PC-3 (cell line): Measurements from ENCODE around the gene ZNF423. TPM values are rescaled to one million over a fixed set of nuclear protein-coding genes. Genes with fewer than 3 reads are reported as not detected.

Source experiments
- ATAC-seq: fragments of 200-7000 bp; cut with Tn5 transposase; 2 replicates; pipeline ENCODE4 v1.9.1; 2020; ENCODE audit warnings: mild to moderate bottlenecking, moderate library complexity
- BruUV-seq: library from RNA; stranded (reverse); fragments of 400-500 nt; replicated peaks from 2 replicates; lab custom pipeline; 2021; lab: Mats Ljungman, UMichigan
- CTCF ChIA-PET: fragments of 300-600 bp; sonication (Branson Sonifier 250); formaldehyde crosslinking; loops from one replicate; lab custom pipeline; 2022; ENCODE audit warnings: antibody characterized with exemption; lab: Charles Lee
- POLR2A ChIA-PET: fragments of 300-600 bp; sonication (Branson Sonifier 250); formaldehyde crosslinking; loops from one replicate; lab custom pipeline; 2022; ENCODE audit warnings: antibody characterized with exemption; ENCODE audit not compliant: unreplicated experiment; lab: Charles Lee
- DNase-seq: peaks from one replicate; pipeline ENCODE4 v3.0.0-alpha.2; 2015
- H2AFZ ChIP-seq: fragments of 300-600 bp; sonication (generic); 2 replicates; pipeline ENCODE4 v1.6.0; 2016; ENCODE audit warnings: antibody characterized with exemption, low read length
- H3F3A ChIP-seq: fragments of 300-600 bp; sonication (generic); one replicate; pipeline ENCODE4 v1.6.0; 2017; ENCODE audit warnings: antibody characterized with exemption, low read length, control low read depth, mild to moderate bottlenecking; ENCODE audit not compliant: unreplicated experiment
- H3K27ac ChIP-seq: fragments of 300-600 bp; sonication (generic); 2 replicates; pipeline ENCODE4 v1.5.1; 2016; ENCODE audit warnings: mild to moderate bottlenecking, low read length
- H3K27me3 ChIP-seq: fragments of 300-600 bp; sonication (generic); 2 replicates; pipeline ENCODE4 v1.6.1; 2016; ENCODE audit warnings: low read length, mixed read lengths
- H3K36me3 ChIP-seq: fragments of 300-600 bp; sonication (generic); 2 replicates; pipeline ENCODE4 v1.6.1; 2016; ENCODE audit warnings: low read depth, mixed run types, low read length, mixed read lengths
- H3K4me1 ChIP-seq: fragments of 300-600 bp; sonication (generic); 2 replicates; pipeline ENCODE4 v1.5.1; 2016; ENCODE audit warnings: low read length; ENCODE audit not compliant: insufficient read depth
- H3K4me2 ChIP-seq: fragments of 300-600 bp; sonication (generic); 2 replicates; pipeline ENCODE4 v1.6.0; 2016; ENCODE audit warnings: low read length
- H3K4me3 ChIP-seq: fragments of 300-600 bp; sonication (generic); 2 replicates; pipeline ENCODE4 v1.5.1; 2016; ENCODE audit warnings: mild to moderate bottlenecking, low read length, mixed read lengths
- H3K79me2 ChIP-seq: fragments of 300-600 bp; sonication (generic); 2 replicates; pipeline ENCODE4 v1.6.1; 2017; ENCODE audit warnings: low read length, mixed read lengths
- H3K9ac ChIP-seq: fragments of 300-600 bp; sonication (generic); 2 replicates; pipeline ENCODE4 v1.6.0; 2016; ENCODE audit warnings: mild to moderate bottlenecking, low read length
- H3K9me2 ChIP-seq: fragments of 300-600 bp; sonication (generic); replicated peaks from 2 replicates; pipeline ENCODE4 v1.6.1; 2016; ENCODE audit warnings: mixed run types, low read length, mixed read lengths
- H3K9me3 ChIP-seq: fragments of 300-600 bp; sonication (generic); 2 replicates; pipeline ENCODE4 v1.6.1; 2016; ENCODE audit warnings: low read length, mixed read lengths
- H4K20me1 ChIP-seq: fragments of 300-600 bp; sonication (generic); 2 replicates; pipeline ENCODE4 v1.6.1; 2016; ENCODE audit warnings: low read length, mixed read lengths
- EZH2 ChIP-seq: fragments of 300-600 bp; sonication (generic); IDR thresholded peaks from one replicate; pipeline ENCODE4 v1.6.1; 2017; ENCODE audit warnings: antibody characterized with exemption, mild to moderate bottlenecking, low read length; ENCODE audit not compliant: unreplicated experiment
- EZH2phosphoT487 ChIP-seq: fragments of 300-600 bp; sonication (generic); IDR thresholded peaks from 2 replicates; pipeline ENCODE4 v1.6.1; 2018; ENCODE audit warnings: mild to moderate bottlenecking, antibody characterized with exemption, low read length, borderline replicate concordance
- intact Hi-C: fragments of 100-400 bp; cut with micrococcal nuclease; formaldehyde crosslinking; loops from 2 replicates; pipeline ENCODE4 v1.9.0; 2023
- total RNA-seq: library from RNA; depleted of rRNA; stranded (reverse); fragments of >200 nt; gene quantifications from 2 replicates; pipeline ENCODE4 v1.2.3, GENCODE V29; 2014
- TF ChIP-seq, protein P1 (sequence below): fragments of 300-600 bp; sonication (generic); conservative IDR thresholded peaks from 2 replicates; pipeline ENCODE4 v1.5.1; 2017; ENCODE audit warnings: antibody characterized with exemption, low read depth, mild to moderate bottlenecking, low read length

Gene ZNF423
- total RNA-seq, 1 experiment from 2014 or later, result not detected

DNA sequence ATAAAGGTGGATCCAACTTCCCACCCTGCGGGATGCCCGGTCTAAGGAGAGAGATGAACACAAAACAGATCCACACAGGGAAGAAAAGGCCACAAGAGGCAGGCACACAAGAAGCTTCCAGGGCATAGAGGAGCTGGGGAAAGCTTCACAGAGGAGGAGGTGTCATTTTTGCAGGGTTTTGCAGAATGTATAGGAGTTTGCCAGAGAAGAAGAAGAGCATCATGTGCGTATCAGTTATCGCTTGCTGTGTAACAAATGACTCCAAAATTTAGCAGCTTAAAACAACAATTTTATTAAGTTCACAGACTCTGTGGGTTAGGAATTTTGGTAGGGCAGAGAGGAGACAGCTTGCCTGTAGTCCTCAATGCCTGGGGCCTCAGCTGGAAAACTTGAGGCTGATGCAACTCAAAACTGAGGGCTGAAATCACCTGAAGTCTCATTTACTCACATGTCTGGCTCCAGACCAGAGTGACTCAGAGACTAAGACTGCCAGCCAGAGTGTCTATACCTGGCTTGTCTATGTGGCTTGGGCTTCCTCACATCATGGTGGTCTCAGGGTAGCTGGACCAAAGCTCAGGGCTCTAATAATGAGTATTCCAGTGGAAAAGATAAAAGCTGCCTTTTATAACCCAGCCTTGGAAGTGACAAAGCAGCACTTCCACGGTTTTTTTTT, 33.9 kb upstream of the ZNF423 start:
- Histone ChIP-seq H3K36me3 (no peaks in the 10 kb centered on the region), H3K4me1 (no peaks in the 10 kb centered on the region), H3K27ac (no peak overlapping the region), H3K9me2 (no peaks in the 10 kb centered on the region), H3K9me3 (no peaks in the 10 kb centered on the region), H3K27me3 (peaks cover 16% of the 10 kb centered on the region; the same call in 1 of the 2 replicates), H3K9ac (no peak overlapping the region), H3K4me2 (no peak overlapping the region), H4K20me1 (no peaks in the 10 kb centered on the region), H3K79me2 (no peaks in the 10 kb centered on the region), H3F3A (no peaks in the 10 kb centered on the region), H3K4me3 (no peak overlapping the region), H2AFZ (no peak overlapping the region)
- TF ChIP-seq EZH2 (no peak), EZH2phosphoT487 (no peak)
- TF ChIP-seq, protein P1, sequence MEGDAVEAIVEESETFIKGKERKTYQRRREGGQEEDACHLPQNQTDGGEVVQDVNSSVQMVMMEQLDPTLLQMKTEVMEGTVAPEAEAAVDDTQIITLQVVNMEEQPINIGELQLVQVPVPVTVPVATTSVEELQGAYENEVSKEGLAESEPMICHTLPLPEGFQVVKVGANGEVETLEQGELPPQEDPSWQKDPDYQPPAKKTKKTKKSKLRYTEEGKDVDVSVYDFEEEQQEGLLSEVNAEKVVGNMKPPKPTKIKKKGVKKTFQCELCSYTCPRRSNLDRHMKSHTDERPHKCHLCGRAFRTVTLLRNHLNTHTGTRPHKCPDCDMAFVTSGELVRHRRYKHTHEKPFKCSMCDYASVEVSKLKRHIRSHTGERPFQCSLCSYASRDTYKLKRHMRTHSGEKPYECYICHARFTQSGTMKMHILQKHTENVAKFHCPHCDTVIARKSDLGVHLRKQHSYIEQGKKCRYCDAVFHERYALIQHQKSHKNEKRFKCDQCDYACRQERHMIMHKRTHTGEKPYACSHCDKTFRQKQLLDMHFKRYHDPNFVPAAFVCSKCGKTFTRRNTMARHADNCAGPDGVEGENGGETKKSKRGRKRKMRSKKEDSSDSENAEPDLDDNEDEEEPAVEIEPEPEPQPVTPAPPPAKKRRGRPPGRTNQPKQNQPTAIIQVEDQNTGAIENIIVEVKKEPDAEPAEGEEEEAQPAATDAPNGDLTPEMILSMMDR, result no peak
- ATAC-seq (no peak), DNase-seq (peak; percentile 42)
- intact Hi-C loops, result no loop called here
- ChIA-PET CTCF (no interaction called here), POLR2A (no interaction called here)
- no TSS peak for BruUV-seq

DNA sequence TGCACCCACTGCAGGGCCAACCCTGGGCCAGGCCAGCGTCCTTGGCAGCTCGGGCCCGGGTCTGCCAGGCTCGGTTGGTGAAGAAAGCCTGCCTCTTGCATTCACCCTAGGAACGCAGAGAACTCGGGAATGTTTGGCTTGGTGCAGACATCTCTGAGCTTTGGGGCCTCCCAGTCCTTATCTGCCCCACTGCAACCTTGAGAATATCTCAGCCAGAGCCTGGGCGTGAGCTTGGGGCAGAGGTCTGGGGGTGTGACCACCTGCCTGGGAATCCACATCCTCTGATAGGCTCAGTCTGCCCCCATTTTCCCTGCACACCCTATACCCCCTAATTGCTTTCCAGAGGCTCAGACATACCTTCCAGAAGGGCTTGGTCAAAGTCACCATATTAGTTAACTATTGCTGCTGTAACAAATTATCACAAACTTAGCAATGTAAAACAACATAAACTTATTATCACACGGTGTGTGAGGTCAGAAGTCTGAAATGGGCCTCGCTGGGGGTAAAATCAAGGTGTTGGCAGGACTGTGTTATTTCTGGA, 30.7 kb upstream of the ZNF423 start:
- Histone ChIP-seq H3K4me1 (no peaks in the 10 kb centered on the region), H4K20me1 (no peaks in the 10 kb centered on the region), H3F3A (no peaks in the 10 kb centered on the region), H3K36me3 (no peaks in the 10 kb centered on the region), H3K4me2 (no peak overlapping the region), H3K27me3 (peaks cover 18% of the 10 kb centered on the region; the same call in 1 of the 2 replicates), H3K79me2 (no peaks in the 10 kb centered on the region), H3K4me3 (no peak overlapping the region), H3K9me3 (no peaks in the 10 kb centered on the region), H3K9ac (no peak overlapping the region), H3K27ac (no peak overlapping the region), H3K9me2 (no peaks in the 10 kb centered on the region), H2AFZ (no peak overlapping the region)
- ChIA-PET POLR2A (no interaction called here), CTCF (no interaction called here)
- no peak for DNase-seq
- TF ChIP-seq EZH2phosphoT487, result no peak
- TF ChIP-seq, protein P1, result no peak
- intact Hi-C loops, result no loop called here
- ATAC-seq, result no peak
- no TSS peak for BruUV-seq
